Occipital lobe (tissue), 3 donors: ENCODE results near the gene ATXN10. TPM values are rescaled to one million over a fixed set of nuclear protein-coding genes. Genes with fewer than 3 reads are reported as not detected.

Experiments used
- DNase-seq: peaks from one replicate; lab custom pipeline; 2025; lab: John Stamatoyannopoulos, UW
- small RNA-seq: library from RNA; depleted of rRNA; stranded (forward); fragments of <200 nt; gene quantifications from one replicate; pipeline ENCODE3, GENCODE V24; 2014
- total RNA-seq: library from RNA; depleted of rRNA; stranded (reverse); fragments of >200 nt; gene quantifications from one replicate; pipeline ENCODE4 v1.2.3, GENCODE V29; 2014

Gene ATXN10
- total RNA-seq, 1 donor from 2014 or later: 326 TPM

GRCh38 chr22:45889539-45890350, 218.1 kb downstream of the ATXN10 start:
- DNase-seq: no peak

DNA sequence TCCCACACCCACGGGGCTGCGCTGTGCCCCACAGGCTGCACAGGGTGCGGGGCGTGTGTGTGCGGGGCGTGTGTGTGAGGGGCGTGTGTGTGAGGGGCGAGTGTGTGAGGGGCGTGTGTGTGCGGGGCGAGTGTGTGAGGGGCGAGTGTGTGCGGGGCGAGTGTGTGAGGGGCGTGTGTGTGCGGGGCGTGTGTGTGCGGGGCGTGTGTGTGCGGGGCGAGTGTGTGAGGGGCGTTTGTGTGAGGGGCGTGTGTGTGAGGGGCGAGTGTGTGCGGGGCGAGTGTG, 218.7 kb downstream of the ATXN10 start:
- no peak for DNase-seq

- DNase-seq: no peak
Measured at GRCh38 chr22:45891021-45891421, 219.4 kb downstream of the ATXN10 start.

DNA sequence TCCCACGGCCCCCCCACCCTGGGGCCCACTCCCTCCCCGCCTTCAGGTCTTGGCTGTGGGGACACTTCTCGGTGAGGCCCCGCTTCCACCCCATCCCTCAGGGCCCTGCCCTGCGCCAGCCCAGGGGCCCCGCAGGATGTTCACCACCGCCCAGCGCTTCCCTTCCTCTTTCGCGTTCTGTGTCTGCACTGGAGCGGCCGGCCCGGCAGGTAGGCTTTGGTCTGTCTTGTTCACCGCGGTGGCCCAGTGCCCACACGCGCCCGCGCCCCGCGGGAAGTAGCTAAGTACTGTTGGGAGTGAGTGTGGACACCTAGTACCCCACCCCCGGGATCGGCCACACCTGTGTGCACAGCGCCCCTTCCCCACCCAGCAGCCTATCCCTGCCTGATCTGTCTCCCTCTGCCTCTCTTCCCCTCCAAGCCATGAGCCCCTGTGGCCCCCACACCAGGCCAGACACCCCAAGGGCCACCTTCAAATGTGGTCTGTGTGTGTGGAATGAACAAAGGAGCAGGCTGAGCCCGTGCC, 219.9 kb downstream of the ATXN10 start:
- no peak for DNase-seq

- DNase-seq: no peak
Measured at GRCh38 chr22:45891996-45892621, 220.5 kb downstream of the ATXN10 start.

DNA sequence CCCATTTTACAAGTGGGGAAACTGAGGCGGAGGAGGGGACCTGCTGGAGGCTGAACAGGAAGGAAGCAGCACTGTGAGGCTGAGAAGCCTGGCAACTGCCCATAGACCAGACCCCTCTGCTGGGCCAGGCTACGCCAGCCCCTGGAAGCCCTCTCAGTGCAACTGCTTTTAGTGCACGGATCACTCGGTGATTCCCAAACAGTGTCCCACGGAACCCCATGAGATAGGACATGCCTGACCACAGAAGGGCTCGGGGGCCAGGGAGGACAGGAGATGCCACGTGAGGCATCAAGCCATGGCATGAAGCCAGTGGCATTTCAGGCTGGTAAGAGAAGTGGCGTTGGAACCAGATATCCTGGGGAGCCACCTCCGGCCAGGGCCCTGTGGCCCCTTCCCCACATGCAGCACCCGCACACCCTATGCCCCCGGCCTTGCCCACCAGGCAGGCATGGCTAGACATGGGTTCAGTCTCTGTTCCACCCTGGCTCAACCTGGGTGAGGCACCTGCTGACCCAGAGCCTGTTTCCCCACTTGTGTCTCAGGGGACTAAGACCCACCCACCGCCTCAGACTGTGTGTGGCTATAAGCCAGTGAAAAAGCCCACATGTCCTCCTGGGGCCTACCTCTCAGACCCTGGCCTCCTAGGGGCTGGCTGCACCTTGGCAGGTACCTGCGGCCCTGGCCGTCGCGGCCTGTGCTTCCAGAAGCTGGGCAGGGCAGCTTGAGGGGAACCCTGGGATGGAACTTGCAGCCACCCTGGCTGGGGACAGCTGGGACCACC, 221.2 kb downstream of the ATXN10 start:
- DNase-seq: no peak

GRCh38 chr22:45893516-45893915, 221.9 kb downstream of the ATXN10 start:
- DNase-seq: no peak

Small RNAs within 50 kb of the gene (small RNA-seq; reads per million reads assigned to genes)
- 0.12 reads per million for gene MIR4762
- not detected for gene RNU6-1161P

Other genes starting within 250 kb of the ATXN10 start
- 22.3 TPM for gene FBLN1, start 169.0 kb upstream of the ATXN10 start, total RNA-seq